HL-60 (cell line): ENCODE data around the gene PSG1.
"Not testable (repeated sequence)": the region's sequence is repeated elsewhere in the genome, so short reads cannot be mapped to it uniquely, and the experiment has no call there.

Experiments
- CTCF ChIP-seq: IDR thresholded peaks from one replicate; pipeline ENCODE4 v1.5.1; 2011; ENCODE audit warnings: low read length, control low read depth, inconsistent platforms; ENCODE audit not compliant: insufficient read depth
- GABPA ChIP-seq: IDR thresholded peaks from 2 replicates; pipeline ENCODE4 v1.6.1; 2012; ENCODE audit warnings: low read depth
- POLR2AphosphoS5 ChIP-seq: IDR thresholded peaks from 2 replicates; pipeline ENCODE4 v1.6.1; 2012; ENCODE audit warnings: low read depth
- REST ChIP-seq: IDR thresholded peaks from 2 replicates; pipeline ENCODE4 v1.6.1; 2012; ENCODE audit warnings: low read depth; ENCODE audit not compliant: insufficient replicate concordance

- not testable (repeated sequence) for TF ChIP-seq REST, CTCF, POLR2AphosphoS5, GABPA
Observed at GRCh38 chr19:42897729-42898128, 18.2 kb upstream of the PSG1 start.
